Upper lobe of left lung (tissue), 6 donors: ENCODE measurements around the gene PCIF1. TPM values are rescaled to one million over a fixed set of nuclear protein-coding genes. Genes with fewer than 3 reads are reported as not detected.

Experiments used
- ATAC-seq, 2 donors: fragments of 200-7000 bp; cut with Tn5 transposase; one replicate each; pipeline ENCODE4 v1.9.1; 2022; ENCODE audit warnings: mild to moderate bottlenecking in 2 of 2, moderate library complexity in 2 of 2; ENCODE audit not compliant: low FRiP score in 2 of 2
- DNase-seq, 2 donors: peaks; one replicate each; pipeline ENCODE4 v3.0.0-alpha.2; 2019 to 2020
- H3K27ac ChIP-seq, 4 donors: fragments of 200-600 bp; sonication (generic); one replicate each; pipeline ENCODE4 v1.5.1; 2016 to 2019
- H3K27me3 ChIP-seq, 4 donors: fragments of 200-600 bp; sonication (generic); one replicate each; pipeline ENCODE4 v1.5.1; 2017 to 2019
- H3K36me3 ChIP-seq, 4 donors: fragments of 200-600 bp; sonication (generic); one replicate each; pipeline ENCODE4 v1.5.1; 2016 to 2019
- H3K4me1 ChIP-seq, 4 donors: fragments of 200-600 bp; sonication (generic); one replicate each; pipeline ENCODE4 v1.5.1; 2018 to 2019
- H3K4me3 ChIP-seq, 4 donors: fragments of 200-600 bp; sonication (generic); one replicate each; pipeline ENCODE4 v1.5.1; 2017 to 2019; ENCODE audit warnings: mild to moderate bottlenecking in 2 of 4, moderate library complexity in 1 of 4
- H3K9me3 ChIP-seq, 4 donors: fragments of 200-600 bp; sonication (generic); one replicate each; pipeline ENCODE4 v1.5.1; 2018 to 2019
- EP300 ChIP-seq, 4 donors: sonication (generic); formaldehyde crosslinking; IDR thresholded peaks; one replicate each; pipeline ENCODE4 v1.5.1; 2017; ENCODE audit warnings: antibody characterized with exemption in 4 of 4, control low read depth in 2 of 4
- POLR2A ChIP-seq, 4 donors: fragments of 450-650 bp; IDR thresholded peaks; one replicate each; pipeline ENCODE4 v1.5.1; 2016 to 2017; ENCODE audit warnings: antibody characterized with exemption in 4 of 4, mild to moderate bottlenecking in 2 of 4
- POLR2AphosphoS5 ChIP-seq, 2 donors: sonication (generic); formaldehyde crosslinking; IDR thresholded peaks; one replicate each; pipeline ENCODE4 v1.5.1; 2017; ENCODE audit warnings: antibody characterized with exemption in 2 of 2
- WGBS, 2 donors: methylation state at CpG; one replicate each; pipeline ENCODE4 v1.1.5; 2017 to 2018; 5-methylcytosine and 5-hydroxymethylcytosine counted together
- total RNA-seq, 6 donors: library from RNA; depleted of rRNA in 4 of 6; stranded (reverse); fragments of >200 nt in 4 of 6; gene quantifications; one replicate each; pipeline versions ENCODE4 v1.1.0 to v1.2.1, GENCODE V29; 2016 to 2021
- TF ChIP-seq, protein P1 (sequence below), 6 experiments: fragments of 450-650 bp in 4 of 6; fragments of 200-600 bp in 2 of 6; sonication (generic) in 2 of 6; IDR thresholded peaks; one replicate each; pipeline ENCODE4 v1.5.1; 2016 to 2019; ENCODE audit warnings: antibody characterized with exemption in 6 of 6
- donor health status: DM: no; HTN: no; CAD: no; lungs with moderate emphysema.
- donor health status: DM: no; HTN: yes; CAD: no; lungs with severe emphysema.

Gene PCIF1
- total RNA-seq, 6 donors from 2014 or later = 41.7 to 59.7 (median 47.1) TPM

DNA sequence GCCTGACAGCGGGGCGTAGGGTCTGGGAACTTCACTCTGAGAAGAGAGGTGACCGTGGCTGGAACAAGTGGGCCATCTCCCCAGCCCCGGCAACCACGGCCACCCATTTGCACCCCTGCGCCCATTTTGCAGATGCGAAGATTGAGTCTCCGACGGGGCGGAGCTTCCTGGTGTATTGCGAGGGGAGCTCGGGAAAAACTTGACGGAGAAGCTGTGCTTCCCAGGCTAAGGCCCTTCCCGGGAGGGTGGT lies 36.9 kb downstream of the PCIF1 start:
- Histone ChIP-seq H3K27ac (peak overlapping the region; percentile 99 to 100 (median 100)), H3K36me3 (peaks cover 14 to 33% (median 32%) of the 10 kb centered on the region in 4 donors), H3K9me3 (no peaks in the 10 kb centered on the region), H3K27me3 (no peaks in the 10 kb centered on the region), H3K4me3 (peak overlapping the region; percentile 60 to 95 (median 73)), H3K4me1 (peaks cover 18 to 36% (median 29%) of the 10 kb centered on the region in 4 donors)
- 0% methylated on average over 10 of the region's 14 CpGs; no CpG with 5 or more reads in 1 of the 2 donors for WGBS, 2 donors
- no peak for DNase-seq
- TF ChIP-seq, protein P1, sequence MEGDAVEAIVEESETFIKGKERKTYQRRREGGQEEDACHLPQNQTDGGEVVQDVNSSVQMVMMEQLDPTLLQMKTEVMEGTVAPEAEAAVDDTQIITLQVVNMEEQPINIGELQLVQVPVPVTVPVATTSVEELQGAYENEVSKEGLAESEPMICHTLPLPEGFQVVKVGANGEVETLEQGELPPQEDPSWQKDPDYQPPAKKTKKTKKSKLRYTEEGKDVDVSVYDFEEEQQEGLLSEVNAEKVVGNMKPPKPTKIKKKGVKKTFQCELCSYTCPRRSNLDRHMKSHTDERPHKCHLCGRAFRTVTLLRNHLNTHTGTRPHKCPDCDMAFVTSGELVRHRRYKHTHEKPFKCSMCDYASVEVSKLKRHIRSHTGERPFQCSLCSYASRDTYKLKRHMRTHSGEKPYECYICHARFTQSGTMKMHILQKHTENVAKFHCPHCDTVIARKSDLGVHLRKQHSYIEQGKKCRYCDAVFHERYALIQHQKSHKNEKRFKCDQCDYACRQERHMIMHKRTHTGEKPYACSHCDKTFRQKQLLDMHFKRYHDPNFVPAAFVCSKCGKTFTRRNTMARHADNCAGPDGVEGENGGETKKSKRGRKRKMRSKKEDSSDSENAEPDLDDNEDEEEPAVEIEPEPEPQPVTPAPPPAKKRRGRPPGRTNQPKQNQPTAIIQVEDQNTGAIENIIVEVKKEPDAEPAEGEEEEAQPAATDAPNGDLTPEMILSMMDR (IDR thresholded peaks at IDR 0.05) = no peak
- TF ChIP-seq EP300 (IDR thresholded peaks at IDR 0.05) (no peak), POLR2AphosphoS5 (IDR thresholded peaks at IDR 0.05) (no peak), POLR2A (IDR thresholded peaks at IDR 0.05) (no peak)
- peak in 1 of 2 donors; percentile 28 for ATAC-seq

DNA sequence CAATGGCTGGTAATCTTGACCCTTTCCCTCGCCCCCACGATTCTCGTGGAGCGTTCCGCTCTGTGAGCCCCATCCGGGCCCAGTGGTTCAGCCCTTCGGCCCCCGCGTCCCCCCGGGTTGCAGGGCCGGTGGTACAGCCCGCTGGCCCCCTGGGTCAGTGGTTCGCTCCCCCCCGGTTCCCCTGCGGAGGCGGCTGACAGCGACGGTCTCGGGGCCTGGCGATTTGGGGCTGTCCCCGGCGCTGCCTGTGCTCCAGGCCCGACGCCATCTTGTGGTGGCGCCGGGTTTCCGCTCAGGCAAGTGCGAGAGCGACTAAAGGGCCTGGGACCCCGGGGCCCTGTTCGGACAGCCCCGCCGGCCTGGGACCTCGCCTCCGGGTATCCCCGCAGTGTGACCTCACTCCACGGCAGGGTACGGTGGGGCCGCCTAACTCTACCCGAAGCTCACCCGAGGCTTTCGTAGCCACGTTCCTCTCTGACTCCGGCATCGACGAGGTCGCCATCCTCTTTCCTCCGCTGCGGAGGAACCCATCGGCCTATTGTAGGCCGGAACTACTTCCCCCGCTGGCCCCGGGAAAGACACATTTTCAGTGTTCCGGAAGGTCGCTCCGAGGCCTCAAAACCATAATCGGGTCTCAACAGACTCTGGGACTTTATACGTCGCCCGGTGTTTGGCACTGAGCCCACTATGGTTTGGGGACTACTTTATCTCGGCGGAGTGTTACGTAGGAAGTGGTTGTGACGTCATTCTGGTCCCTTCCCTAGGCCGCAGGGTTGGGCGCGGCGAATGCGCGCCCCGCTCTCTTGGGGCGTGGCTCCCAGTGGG lies 37.4 kb downstream of the PCIF1 start, which contains the start of gene ZNF335:
Gene ZNF335, minus strand, starts transcription at position 529 of the 825 bp plus-strand sequence. CDS start 793 bp downstream, outside the sequence.
- 0% methylated on average over 23 to 62 of the region's 72 CpGs for WGBS, 2 donors
- Histone ChIP-seq H3K9me3 (no peaks in the 10 kb centered on the region), H3K4me3 (peak within 1 kb of the TSS; percentile 60 to 95 (median 73)), H3K27me3 (no peaks in the 10 kb centered on the region), H3K27ac (peak within 1 kb of the TSS; percentile 99 to 100 (median 100)), H3K4me1 (peaks cover 18 to 36% (median 29%) of the 10 kb centered on the region in 4 donors), H3K36me3 (peaks cover 9 to 28% (median 26%) of the 10 kb centered on the region in 4 donors)
- peak; percentile 95 to 97 for ATAC-seq
- DNase-seq = peak; percentile 95 to 99
- TF ChIP-seq POLR2AphosphoS5 (IDR thresholded peaks at IDR 0.05) (peak; percentile 39 to 79), EP300 (IDR thresholded peaks at IDR 0.05) (peak in 1 of 4 donors; percentile 35), POLR2A (IDR thresholded peaks at IDR 0.05) (peak; percentile 49 to 89 (median 75))
- TF ChIP-seq, protein P1 (IDR thresholded peaks at IDR 0.05) = peak; percentile 18 to 87 (median 74)

DNA sequence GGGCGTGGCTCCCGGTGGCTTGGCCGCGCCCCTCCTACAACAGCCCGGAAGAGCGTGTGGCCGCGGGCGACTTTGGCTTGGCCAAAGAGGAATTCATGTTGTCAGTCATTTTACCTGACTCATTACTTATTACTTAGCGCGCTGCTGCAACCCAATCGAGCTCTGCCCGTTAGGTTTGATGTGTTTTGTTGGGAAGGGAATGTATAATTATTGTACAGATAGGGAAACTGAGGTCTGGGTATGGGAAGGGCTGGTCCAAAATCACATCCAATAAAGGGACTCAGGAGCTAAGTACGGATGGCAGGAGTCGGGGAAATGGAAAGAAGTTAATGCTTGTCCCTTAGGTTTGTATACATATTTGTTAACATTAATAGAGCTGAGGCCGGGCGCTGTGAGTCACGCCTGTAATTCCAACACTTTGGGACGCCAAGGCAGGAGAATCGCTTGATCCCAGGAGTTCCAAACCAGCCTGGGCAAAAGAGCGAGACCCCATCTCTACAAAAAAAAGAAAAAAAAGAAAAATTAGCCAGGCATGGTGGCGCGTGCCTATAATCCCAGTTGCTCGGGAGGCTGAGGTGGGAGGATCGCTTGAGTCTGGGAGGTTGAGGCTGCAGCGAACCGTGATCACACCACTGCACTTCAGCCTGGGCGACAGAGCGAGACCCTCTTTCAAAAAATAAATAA lies 38.2 kb downstream of the PCIF1 start:
- H3K9me3 ChIP-seq = no peaks in the 10 kb centered on the region
- H3K36me3 ChIP-seq = peaks cover 1 to 20% (median 19%) of the 10 kb centered on the region in 4 donors
- peak overlapping the region; percentile 99 to 100 (median 100) for H3K27ac ChIP-seq
- ATAC-seq (no peak), DNase-seq (no peak)
- 43 to 47% methylated on average over 28 to 29 of the region's 29 CpGs for WGBS, 2 donors
- peaks cover 18 to 36% (median 29%) of the 10 kb centered on the region in 4 donors for H3K4me1 ChIP-seq
- peak in 1 of 2 donors; percentile 2 for TF ChIP-seq POLR2AphosphoS5 (IDR thresholded peaks at IDR 0.05)
- TF ChIP-seq, protein P1 (IDR thresholded peaks at IDR 0.05) = no peak
- peak overlapping the region in 3 of 4 donors; percentile 60 to 95 (median 70) for H3K4me3 ChIP-seq
- H3K27me3 ChIP-seq = no peaks in the 10 kb centered on the region

DNA sequence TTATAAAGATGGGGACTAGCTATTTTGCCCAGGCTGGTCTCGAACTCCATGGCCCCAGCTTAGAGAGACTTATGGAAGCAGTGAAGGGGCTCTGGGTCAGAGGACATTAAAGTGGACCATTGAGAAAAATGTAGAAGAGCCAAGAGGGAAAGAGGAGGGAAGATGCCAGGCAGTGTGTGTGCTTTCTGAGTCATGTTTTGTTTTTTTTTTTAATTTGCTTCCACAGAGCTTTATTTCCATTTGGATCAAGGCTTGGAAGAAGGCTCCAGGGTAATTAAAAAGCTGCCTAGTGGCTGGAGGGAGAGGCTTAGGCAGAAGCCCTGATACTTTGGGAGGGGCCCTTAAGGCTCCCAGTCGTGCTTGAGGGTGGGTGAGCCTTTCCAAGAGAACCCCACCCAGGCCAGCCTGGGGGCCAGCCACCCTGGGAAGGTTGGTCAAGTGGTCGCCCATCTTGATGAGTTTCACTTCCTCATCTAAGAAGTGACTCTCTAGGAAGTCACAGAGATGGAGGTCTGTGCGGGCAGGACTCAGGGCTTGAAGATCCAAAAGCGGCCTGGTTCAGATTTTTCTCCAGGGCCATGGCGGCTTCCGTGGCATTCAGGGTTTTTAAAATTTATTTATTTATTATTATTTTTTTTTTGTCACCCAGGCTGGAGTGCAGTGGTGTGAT lies 40.5 kb downstream of the PCIF1 start:
- H3K27ac ChIP-seq = no peak overlapping the region
- ATAC-seq = no peak
- no peaks in the 10 kb centered on the region for H3K36me3 ChIP-seq
- no peaks in the 10 kb centered on the region for H3K27me3 ChIP-seq
- no peak for TF ChIP-seq POLR2A (IDR thresholded peaks at IDR 0.05)
- no peak for TF ChIP-seq POLR2AphosphoS5 (IDR thresholded peaks at IDR 0.05)
- TF ChIP-seq, protein P1 (IDR thresholded peaks at IDR 0.05) = no peak
- TF ChIP-seq EP300 (IDR thresholded peaks at IDR 0.05) = no peak
- 76 to 82% methylated on average over 7 of the region's 7 CpGs for WGBS, 2 donors
- no peak for DNase-seq
- H3K4me3 ChIP-seq = no peak overlapping the region
- H3K4me1 ChIP-seq = peaks cover 13 to 19% (median 16%) of the 10 kb centered on the region in 4 donors
- no peaks in the 10 kb centered on the region for H3K9me3 ChIP-seq
